Hindlimb muscle (tissue), 1 donor: ENCODE measurements around the gene C3orf80. TPM values are rescaled to one million over a fixed set of nuclear protein-coding genes. Genes with fewer than 3 reads are reported as not detected.
"Not testable (repeated sequence)": the region's sequence is repeated elsewhere in the genome, so short reads cannot be mapped to it uniquely, and the experiment has no call there.

Experiments
- DNase-seq: peaks from one replicate; pipeline ENCODE4 v3.0.0-alpha.2; 2013
- polyA plus RNA-seq: library from polyadenylated mRNA; unstranded; fragments of 120-200 nt; gene quantifications from one replicate; pipeline ENCODE4 v1.2.1, GENCODE V29; 2013; ENCODE audit not compliant: insufficient read length

The C3orf80 gene
- polyA plus RNA-seq = not detected

GRCh38 chr3:160225176-160226025 is at the start of gene C3orf80:
Gene C3orf80 (plus strand): TSS chr3:160225422. CDS start chr3:160225636, 214 bp downstream.
- DNase-seq = peak; percentile 46

- DNase-seq = no peak
Measured at GRCh38 chr3:160176923-160177322, 48.3 kb upstream of the C3orf80 start.

GRCh38 chr3:160178661-160179060 is 46.6 kb upstream of the C3orf80 start:
- DNase-seq = not testable (repeated sequence)

- DNase-seq = not testable (repeated sequence)
Measured at GRCh38 chr3:160179403-160179802, 45.8 kb upstream of the C3orf80 start.

- DNase-seq = no peak
Measured at GRCh38 chr3:160179906-160180305, 45.3 kb upstream of the C3orf80 start.

GRCh38 chr3:160180581-160181216 is 44.5 kb upstream of the C3orf80 start:
- peak; percentile 29 for DNase-seq

GRCh38 chr3:160183345-160184076 is 41.7 kb upstream of the C3orf80 start:
- DNase-seq = no peak

- peak; percentile 11 for DNase-seq
Measured at GRCh38 chr3:160184655-160185054, 40.6 kb upstream of the C3orf80 start.

GRCh38 chr3:160185751-160186150 is 39.5 kb upstream of the C3orf80 start:
- no peak for DNase-seq

- DNase-seq = no peak
Measured at GRCh38 chr3:160187288-160187687, 37.9 kb upstream of the C3orf80 start.

- no peak for DNase-seq
Measured at GRCh38 chr3:160192310-160193029, 32.8 kb upstream of the C3orf80 start.

GRCh38 chr3:160193644-160194192 is 31.5 kb upstream of the C3orf80 start:
- no peak for DNase-seq

GRCh38 chr3:160194438-160194837 is 30.8 kb upstream of the C3orf80 start:
- no peak for DNase-seq

- no peak for DNase-seq
Measured at GRCh38 chr3:160195106-160195505, 30.1 kb upstream of the C3orf80 start.

- DNase-seq = no peak
Measured at GRCh38 chr3:160196511-160197104, 28.6 kb upstream of the C3orf80 start.

GRCh38 chr3:160199108-160199507 is 26.1 kb upstream of the C3orf80 start:
- DNase-seq = no peak

- DNase-seq = no peak
Measured at GRCh38 chr3:160200353-160200752, 24.9 kb upstream of the C3orf80 start.

GRCh38 chr3:160204396-160205011 is 20.7 kb upstream of the C3orf80 start:
- not testable (repeated sequence) for DNase-seq

- DNase-seq = no peak
Measured at GRCh38 chr3:160205606-160206005, 19.6 kb upstream of the C3orf80 start.

GRCh38 chr3:160210341-160210740 is 14.9 kb upstream of the C3orf80 start:
- DNase-seq = no peak

GRCh38 chr3:160210799-160211221 is 14.4 kb upstream of the C3orf80 start:
- no peak for DNase-seq
